Upper lobe of left lung (tissue), 4 donors: ENCODE data around the gene RAP2C.

Experiments
- CTCF ChIP-seq, 6 experiments: fragments of 450-650 bp in 4 of 6; fragments of 200-600 bp in 2 of 6; sonication (generic) in 2 of 6; IDR thresholded peaks; one replicate each; pipeline ENCODE4 v1.5.1; 2016 to 2019; ENCODE audit warnings: antibody characterized with exemption in 6 of 6
- POLR2AphosphoS5 ChIP-seq, 2 donors: sonication (generic); formaldehyde crosslinking; IDR thresholded peaks; one replicate each; pipeline ENCODE4 v1.5.1; 2017; ENCODE audit warnings: antibody characterized with exemption in 2 of 2

GRCh38 chrX:132204629-132205028 lies 14.6 kb downstream of the RAP2C start:
- no peak for TF ChIP-seq CTCF (IDR thresholded peaks at IDR 0.05)
- TF ChIP-seq POLR2AphosphoS5 (IDR thresholded peaks at IDR 0.05), result no peak
